ENCODE measurements around the gene MAP3K5. TPM values are rescaled to one million over a fixed set of nuclear protein-coding genes. Genes with fewer than 3 reads are reported as not detected.

Gene MAP3K5
- total and polyA plus RNA-seq, 9 of the 15 experiments (the other 6 are each of a cell fraction or from before 2014, with no cell fraction given): 2.2 to 13.0 (median 9.9) TPM

- 0 out of 2 replicates have a peak, but pooled peaks have one; percentile 30 for TF ChIP-seq MEF2D (tag; conservative IDR thresholded peaks at IDR 0.05; ENCODE audit: low read depth)
- TF ChIP-seq, protein P1, sequence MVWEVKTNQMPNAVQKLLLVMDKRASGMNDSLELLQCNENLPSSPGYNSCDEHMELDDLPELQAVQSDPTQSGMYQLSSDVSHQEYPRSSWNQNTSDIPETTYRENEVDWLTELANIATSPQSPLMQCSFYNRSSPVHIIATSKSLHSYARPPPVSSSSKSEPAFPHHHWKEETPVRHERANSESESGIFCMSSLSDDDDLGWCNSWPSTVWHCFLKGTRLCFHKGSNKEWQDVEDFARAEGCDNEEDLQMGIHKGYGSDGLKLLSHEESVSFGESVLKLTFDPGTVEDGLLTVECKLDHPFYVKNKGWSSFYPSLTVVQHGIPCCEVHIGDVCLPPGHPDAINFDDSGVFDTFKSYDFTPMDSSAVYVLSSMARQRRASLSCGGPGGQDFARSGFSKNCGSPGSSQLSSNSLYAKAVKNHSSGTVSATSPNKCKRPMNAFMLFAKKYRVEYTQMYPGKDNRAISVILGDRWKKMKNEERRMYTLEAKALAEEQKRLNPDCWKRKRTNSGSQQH (CRISPR knock-in tag; IDR thresholded peaks at IDR 0.05): no peak
- TF ChIP-seq YY1 (IDR thresholded peaks at IDR 0.05; ENCODE audit: borderline replicate concordance in 1 of 3, control insufficient read depth in 1 of 3, extremely low read depth in 1 of 3, insufficient read depth in 3 of 3, insufficient read length in 1 of 3, insufficient replicate concordance in 2 of 3, low read depth in 1 of 3, low read length in 2 of 3): peak in 1 of 3 experiments; percentile 34
- no peak for TF ChIP-seq TFAM (CRISPR knock-in tag; conservative IDR thresholded peaks at IDR 0.05)
- TF ChIP-seq MGA (IDR thresholded peaks at IDR 0.05): no peak
- no peak for TF ChIP-seq CBX1 (IDR thresholded peaks at IDR 0.05; ENCODE audit: low read depth)
- TF ChIP-seq RBM34 (IDR thresholded peaks at IDR 0.05; ENCODE audit: borderline replicate concordance, insufficient read depth, low read length): no peak
- TF ChIP-seq TBL1XR1 (IDR thresholded peaks at IDR 0.05; ENCODE audit: low read length in 2 of 2): no peak
- TF ChIP-seq PHB (CRISPR knock-in tag; IDR thresholded peaks at IDR 0.05): no peak
- no peak for TF ChIP-seq XRCC3 (IDR thresholded peaks at IDR 0.05)
Measured at GRCh38 chr6:136643850-136644596, 148.3 kb downstream of the MAP3K5 start (continued).
